GM18498 (cell line): ENCODE data around the gene ARF1.

Experiments
- ATAC-seq: cut with Tn5 transposase; IDR thresholded peaks from one replicate; pipeline ENCODE4 v1.9.1; 2021; ENCODE audit warnings: mild to moderate bottlenecking, moderate library complexity; ENCODE audit not compliant: unreplicated experiment

ARF1 gene

GRCh38 chr1:228048659-228049298, 33.7 kb upstream of the ARF1 start:
- ATAC-seq, result no peak

DNA sequence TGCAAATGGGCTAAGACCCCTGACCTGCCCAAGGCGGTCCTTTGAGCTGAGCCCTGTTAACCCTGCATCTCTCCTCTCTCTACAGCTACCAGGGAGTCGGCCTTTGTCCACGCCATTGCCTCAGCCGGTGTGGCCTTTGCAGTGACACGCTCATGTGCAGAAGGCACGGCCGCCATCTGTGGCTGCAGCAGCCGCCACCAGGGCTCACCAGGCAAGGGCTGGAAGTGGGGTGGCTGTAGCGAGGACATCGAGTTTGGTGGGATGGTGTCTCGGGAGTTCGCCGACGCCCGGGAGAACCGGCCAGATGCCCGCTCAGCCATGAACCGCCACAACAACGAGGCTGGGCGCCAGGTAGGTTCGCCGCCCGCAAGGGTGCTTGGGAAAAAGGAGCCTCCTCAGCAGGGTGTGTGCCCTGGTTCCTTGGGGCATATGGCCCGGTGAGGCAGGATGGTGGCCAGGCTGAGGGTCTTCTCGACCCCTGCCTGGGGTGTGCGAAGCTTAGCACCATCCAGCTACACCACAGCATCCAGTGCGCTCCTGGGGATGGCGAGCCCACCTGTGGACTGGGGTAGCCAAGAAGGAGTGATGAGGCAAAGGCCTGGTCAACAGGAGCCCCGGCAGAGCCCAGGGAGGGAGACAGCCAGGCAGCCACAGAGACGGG, 31.8 kb upstream of the ARF1 start:
- ATAC-seq, result no peak

- no peak for ATAC-seq
Measured at GRCh38 chr1:228058172-228058948, 24.1 kb upstream of the ARF1 start.

DNA sequence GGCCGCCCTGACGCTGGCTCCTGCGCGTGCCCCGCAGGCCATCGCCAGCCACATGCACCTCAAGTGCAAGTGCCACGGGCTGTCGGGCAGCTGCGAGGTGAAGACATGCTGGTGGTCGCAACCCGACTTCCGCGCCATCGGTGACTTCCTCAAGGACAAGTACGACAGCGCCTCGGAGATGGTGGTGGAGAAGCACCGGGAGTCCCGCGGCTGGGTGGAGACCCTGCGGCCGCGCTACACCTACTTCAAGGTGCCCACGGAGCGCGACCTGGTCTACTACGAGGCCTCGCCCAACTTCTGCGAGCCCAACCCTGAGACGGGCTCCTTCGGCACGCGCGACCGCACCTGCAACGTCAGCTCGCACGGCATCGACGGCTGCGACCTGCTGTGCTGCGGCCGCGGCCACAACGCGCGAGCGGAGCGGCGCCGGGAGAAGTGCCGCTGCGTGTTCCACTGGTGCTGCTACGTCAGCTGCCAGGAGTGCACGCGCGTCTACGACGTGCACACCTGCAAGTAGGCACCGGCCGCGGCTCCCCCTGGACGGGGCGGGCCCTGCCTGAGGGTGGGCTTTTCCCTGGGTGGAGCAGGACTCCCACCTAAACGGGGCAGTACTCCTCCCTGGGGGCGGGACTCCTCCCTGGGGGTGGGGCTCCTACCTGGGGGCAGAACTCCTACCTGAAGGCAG, 23.4 kb upstream of the ARF1 start:
- ATAC-seq, result no peak

- ATAC-seq, result no peak
Measured at GRCh38 chr1:228059634-228060457, 22.7 kb upstream of the ARF1 start.

DNA sequence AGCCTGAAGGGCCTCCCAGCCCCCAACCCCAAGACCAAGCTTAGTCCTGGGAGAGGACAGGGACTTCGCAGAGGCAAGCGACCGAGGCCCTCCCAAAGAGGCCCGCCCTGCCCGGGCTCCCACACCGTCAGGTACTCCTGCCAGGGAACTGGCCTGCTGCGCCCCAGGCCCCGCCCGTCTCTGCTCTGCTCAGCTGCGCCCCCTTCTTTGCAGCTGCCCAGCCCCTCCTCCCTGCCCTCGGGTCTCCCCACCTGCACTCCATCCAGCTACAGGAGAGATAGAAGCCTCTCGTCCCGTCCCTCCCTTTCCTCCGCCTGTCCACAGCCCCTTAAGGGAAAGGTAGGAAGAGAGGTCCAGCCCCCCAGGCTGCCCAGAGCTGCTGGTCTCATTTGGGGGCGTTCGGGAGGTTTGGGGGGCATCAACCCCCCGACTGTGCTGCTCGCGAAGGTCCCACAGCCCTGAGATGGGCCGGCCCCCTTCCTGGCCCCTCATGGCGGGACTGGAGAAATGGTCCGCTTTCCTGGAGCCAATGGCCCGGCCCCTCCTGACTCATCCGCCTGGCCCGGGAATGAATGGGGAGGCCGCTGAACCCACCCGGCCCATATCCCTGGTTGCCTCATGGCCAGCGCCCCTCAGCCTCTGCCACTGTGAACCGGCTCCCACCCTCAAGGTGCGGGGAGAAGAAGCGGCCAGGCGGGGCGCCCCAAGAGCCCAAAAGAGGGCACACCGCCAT, 21.9 kb upstream of the ARF1 start:
- no peak for ATAC-seq

- no peak for ATAC-seq
Measured at GRCh38 chr1:228061411-228062084, 21.0 kb upstream of the ARF1 start.

GRCh38 chr1:228062085-228062791, 20.3 kb upstream of the ARF1 start:
- ATAC-seq, result no peak

DNA sequence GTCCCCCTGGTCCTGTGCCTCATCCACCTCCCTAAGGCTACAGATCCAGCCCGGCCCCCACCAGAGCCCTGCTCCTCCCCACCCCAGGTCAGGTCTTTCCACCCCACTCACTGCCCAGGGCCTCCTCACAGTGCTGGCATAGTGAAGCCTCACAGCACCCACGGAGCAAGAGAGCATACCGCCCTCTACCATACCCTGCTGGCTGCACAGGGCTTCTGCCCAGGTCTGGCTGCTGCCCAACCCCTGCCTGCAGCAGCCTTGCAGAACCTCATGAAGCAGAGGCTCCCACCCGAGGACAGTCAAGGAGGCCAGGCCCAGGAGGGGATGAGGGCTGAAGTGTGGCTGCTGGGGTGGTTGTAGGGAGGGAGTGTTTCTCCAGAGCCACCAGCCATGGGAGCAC, 19.7 kb upstream of the ARF1 start:
- ATAC-seq, result no peak

DNA sequence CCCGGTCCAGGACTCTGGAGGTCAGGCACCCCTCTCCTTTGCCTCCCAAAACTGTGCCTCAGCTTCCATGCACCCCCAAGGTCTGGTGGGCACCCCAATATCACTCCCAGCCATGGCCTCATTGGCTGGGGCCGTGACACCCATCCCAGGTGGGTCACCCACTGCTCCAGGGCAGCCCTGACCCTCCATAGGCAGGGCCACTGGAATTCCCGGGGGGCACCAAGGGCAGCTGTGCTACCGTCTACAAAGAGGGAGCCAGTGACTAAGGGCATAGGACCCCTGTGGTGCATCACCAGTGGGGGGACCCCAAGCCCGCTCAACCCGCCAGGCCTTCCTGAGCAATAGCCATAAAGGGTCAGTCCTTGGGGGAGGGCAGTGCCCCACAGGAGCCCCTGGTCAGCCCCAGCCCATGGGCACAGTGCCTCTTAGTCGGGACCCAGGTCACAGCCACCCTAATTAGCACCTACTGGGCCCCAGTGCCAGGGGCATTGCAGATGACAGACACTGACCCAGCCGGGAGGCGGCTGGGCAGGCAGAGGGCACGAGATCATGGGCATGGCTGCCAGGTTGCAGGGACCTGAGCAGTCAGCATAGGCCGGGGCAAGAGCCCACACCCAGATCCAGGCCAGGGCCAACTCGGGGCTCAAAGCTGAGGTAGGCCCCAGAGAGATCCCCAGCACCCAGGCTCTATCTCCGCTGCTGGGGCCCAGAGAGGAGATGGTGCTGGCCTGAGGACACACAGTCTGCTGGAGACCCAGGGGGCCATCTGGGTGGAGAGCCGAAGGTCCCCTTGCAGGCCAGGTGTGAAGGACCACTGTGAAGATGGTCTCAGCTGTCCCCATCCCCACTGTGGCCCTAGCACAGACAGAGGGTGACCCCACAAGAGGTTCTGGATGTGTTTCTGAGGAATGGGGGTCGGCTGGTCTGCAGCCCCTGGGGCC, 19.0 kb upstream of the ARF1 start:
- no peak for ATAC-seq

GRCh38 chr1:228064296-228064695, 18.2 kb upstream of the ARF1 start:
- no peak for ATAC-seq

- no peak for ATAC-seq
Measured at GRCh38 chr1:228064741-228065542, 17.6 kb upstream of the ARF1 start.

GRCh38 chr1:228065543-228066347, 16.8 kb upstream of the ARF1 start:
- ATAC-seq, result no peak

DNA sequence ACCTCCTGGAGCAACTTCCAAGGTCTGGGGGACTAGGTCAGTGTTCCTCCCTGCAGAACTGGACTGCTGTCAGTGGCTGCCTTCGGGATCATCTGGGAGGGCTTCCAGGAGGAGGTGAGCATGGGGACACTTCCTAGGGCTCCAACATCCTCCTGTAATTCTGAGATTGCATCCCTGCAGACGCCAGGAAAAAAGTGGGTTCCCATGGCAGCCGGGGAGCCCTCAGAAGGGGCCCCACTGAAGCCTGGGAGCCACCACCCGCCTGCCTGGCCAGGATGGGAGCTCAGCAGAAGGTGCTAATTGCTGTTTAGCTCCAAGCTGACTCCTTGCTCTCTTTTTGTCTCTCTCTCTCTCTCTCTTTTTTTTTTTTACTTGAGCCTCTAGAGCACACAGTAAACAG, 16.1 kb upstream of the ARF1 start:
- no peak for ATAC-seq

GRCh38 chr1:228066891-228067654, 15.4 kb upstream of the ARF1 start:
- ATAC-seq, result no peak
